Measurements from ENCODE around the gene ATXN1.

GRCh38 chr6:16271428-16271827 is 489.8 kb downstream of the ATXN1 start:
- no peak for TF ChIP-seq EZH2phosphoT487 (IDR thresholded peaks at IDR 0.05; ENCODE audit: borderline replicate concordance, low read length)
- no peak for TF ChIP-seq CTCF (conservative IDR thresholded peaks at IDR 0.05; ENCODE audit: low read depth, low read length)
- no peak for TF ChIP-seq EZH2 (IDR thresholded peaks at IDR 0.05; ENCODE audit: low read length, unreplicated experiment)

Measured in PC-3 (cell line).